Measurements from ENCODE around the gene ELP4. TPM values are rescaled to one million over a fixed set of nuclear protein-coding genes. Genes with fewer than 3 reads are reported as not detected.

The ELP4 gene
- total RNA-seq, 1 experiment from 2014 or later: 15.2 TPM

DNA sequence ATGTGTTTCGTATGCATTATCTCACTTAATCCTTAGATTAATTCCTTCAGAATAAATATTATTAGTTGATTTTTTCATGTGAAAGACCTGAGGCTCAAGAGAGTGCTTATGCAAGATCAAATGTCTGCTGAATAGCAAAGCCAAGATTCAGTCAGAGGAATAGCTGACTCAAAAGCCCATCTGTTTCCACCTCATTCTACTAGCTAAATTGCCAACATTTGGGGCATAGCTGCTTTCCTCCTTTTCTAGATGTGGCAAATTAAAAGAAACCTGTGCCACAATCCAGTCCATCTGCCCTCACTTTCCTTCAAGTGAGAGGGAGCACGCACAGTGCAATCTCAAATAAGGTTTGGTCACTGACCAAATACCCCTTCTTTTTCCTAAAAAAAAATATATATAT, 180.5 kb downstream of the ELP4 start:
- Histone ChIP-seq H3K4me1 (ENCODE audit: insufficient read depth, low read length) (no peaks in the 10 kb centered on the region), H2BK15ac (ENCODE audit: low read depth, low read length) (no peak overlapping the region), H2AFZ (ENCODE audit: low read length) (no peak overlapping the region), H3K23ac (ENCODE audit: insufficient read length, low read depth, low read length) (no peak overlapping the region), H2BK120ac (ENCODE audit: low read depth, low read length, poor library complexity, severe bottlenecking) (no peak overlapping the region), H3K9me3 (ENCODE audit: control insufficient read depth, low read depth, low read length) (no peaks in the 10 kb centered on the region), H3K14ac (ENCODE audit: insufficient read depth, low read length) (no peak overlapping the region), H3K4ac (ENCODE audit: low read depth, low read length) (no peak overlapping the region), H3K79me1 (ENCODE audit: insufficient read depth, low read depth, low read length, poor library complexity, severe bottlenecking) (no peaks in the 10 kb centered on the region), H2BK12ac (ENCODE audit: insufficient read length, low read depth, low read length) (no peak overlapping the region), H4K5ac (ENCODE audit: insufficient read length, low read depth, low read length) (no peak overlapping the region), H2BK20ac (ENCODE audit: low read depth, low read length, poor library complexity, severe bottlenecking) (no peak overlapping the region), H3K9ac (ENCODE audit: extremely low read depth, insufficient read length, low read length) (no peak overlapping the region), H3T11ph (ENCODE audit: low read length) (no peak overlapping the region), H3K56ac (ENCODE audit: insufficient read length, low read depth, low read length) (no peak overlapping the region), H3K18ac (ENCODE audit: insufficient read length, low read depth, low read length) (no peak overlapping the region), H4K8ac (replicated peaks; ENCODE audit: insufficient read length, low read depth, low read length) (no peak overlapping the region), H2AK5ac (ENCODE audit: insufficient read length, low read length) (no peak overlapping the region), H4K20me1 (ENCODE audit: control insufficient read depth, insufficient read depth, insufficient read length) (no peaks in the 10 kb centered on the region), H3K79me2 (ENCODE audit: insufficient read depth, low read length) (no peaks in the 10 kb centered on the region), H3K4me2 (ENCODE audit: insufficient read depth, insufficient read length, low read length) (no peak overlapping the region), H3K27ac (ENCODE audit: insufficient read length, low read depth, low read length) (no peak overlapping the region), H4K91ac (ENCODE audit: insufficient read length, low read depth, low read length) (no peak overlapping the region), H3K23me2 (ENCODE audit: insufficient read length, low read depth, low read length, poor library complexity, severe bottlenecking) (no peaks in the 10 kb centered on the region), H3K27me3 (ENCODE audit: insufficient read depth, low read length) (no peaks in the 10 kb centered on the region), H2BK5ac (ENCODE audit: insufficient read length, low read length) (no peak overlapping the region)
- DNase-seq: no peak
- whole genome bisulfite sequencing (ENCODE audit: extremely low coverage, insufficient read length, low lambda C conversion rate): no CpG with 5 or more reads among the region's 2 CpGs
- no peaks in the 10 kb centered on the region for H3K4me1 Mint-ChIP-seq
- peaks cover 6 to 7% of the 10 kb centered on the region in 2 experiments; a peak in 3 of 5 replicates for H3K9me3 Mint-ChIP-seq
- H3K27me3 Mint-ChIP-seq (ENCODE audit: low read depth): no peaks in the 10 kb centered on the region
- no peak overlapping the region for H3K27ac Mint-ChIP-seq
- H3K36me3 Mint-ChIP-seq (ENCODE audit: insufficient read depth in 1 of 3, low read depth in 3 of 3): peaks cover 0 to 7% (median 0%) of the 10 kb centered on the region in 3 experiments; a peak in 2 of 7 replicates
- TF ChIP-seq, protein P1, sequence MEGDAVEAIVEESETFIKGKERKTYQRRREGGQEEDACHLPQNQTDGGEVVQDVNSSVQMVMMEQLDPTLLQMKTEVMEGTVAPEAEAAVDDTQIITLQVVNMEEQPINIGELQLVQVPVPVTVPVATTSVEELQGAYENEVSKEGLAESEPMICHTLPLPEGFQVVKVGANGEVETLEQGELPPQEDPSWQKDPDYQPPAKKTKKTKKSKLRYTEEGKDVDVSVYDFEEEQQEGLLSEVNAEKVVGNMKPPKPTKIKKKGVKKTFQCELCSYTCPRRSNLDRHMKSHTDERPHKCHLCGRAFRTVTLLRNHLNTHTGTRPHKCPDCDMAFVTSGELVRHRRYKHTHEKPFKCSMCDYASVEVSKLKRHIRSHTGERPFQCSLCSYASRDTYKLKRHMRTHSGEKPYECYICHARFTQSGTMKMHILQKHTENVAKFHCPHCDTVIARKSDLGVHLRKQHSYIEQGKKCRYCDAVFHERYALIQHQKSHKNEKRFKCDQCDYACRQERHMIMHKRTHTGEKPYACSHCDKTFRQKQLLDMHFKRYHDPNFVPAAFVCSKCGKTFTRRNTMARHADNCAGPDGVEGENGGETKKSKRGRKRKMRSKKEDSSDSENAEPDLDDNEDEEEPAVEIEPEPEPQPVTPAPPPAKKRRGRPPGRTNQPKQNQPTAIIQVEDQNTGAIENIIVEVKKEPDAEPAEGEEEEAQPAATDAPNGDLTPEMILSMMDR (conservative IDR thresholded peaks at IDR 0.05): no peak
- no peak overlapping the region for H3K4me3 Mint-ChIP-seq

Data from H9 (cell line).